Ovary (tissue), 3 donors: ENCODE results near the gene MED13.

Experiments
- EP300 ChIP-seq: sonication (generic); formaldehyde crosslinking; IDR thresholded peaks from one replicate; pipeline ENCODE4 v1.6.1; 2017; ENCODE audit warnings: antibody characterized with exemption
- TF ChIP-seq, protein P1 (sequence below), 3 donors: fragments of 450-650 bp in 2 of 3; fragments of 200-600 bp in 1 of 3; IDR thresholded peaks; one replicate each; pipeline versions ENCODE4 v1.5.1 to v1.8.0; 2016 to 2022; ENCODE audit warnings: antibody characterized with exemption in 3 of 3, mild to moderate bottlenecking in 1 of 3
- donor health status: DM: no; HTN: no; CAD: no.

DNA sequence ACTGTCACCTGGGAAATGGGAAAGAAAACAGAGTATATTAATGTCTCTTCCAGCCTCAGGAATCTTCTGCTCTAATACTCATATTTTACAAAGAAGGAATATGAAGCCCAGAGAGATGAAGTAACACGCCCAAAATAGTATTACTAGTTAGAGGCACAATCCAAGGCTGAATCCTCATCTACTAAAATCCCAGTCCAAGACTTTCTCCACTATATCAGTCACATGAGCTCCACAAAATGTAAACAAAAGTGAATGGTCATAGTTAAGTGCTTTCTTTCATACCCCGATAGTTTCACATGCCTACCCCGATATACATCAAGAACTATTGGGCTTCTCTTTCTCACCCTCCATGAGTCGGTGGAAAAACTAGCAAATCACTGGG lies 138.3 kb downstream of the MED13 start:
- TF ChIP-seq, protein P1, sequence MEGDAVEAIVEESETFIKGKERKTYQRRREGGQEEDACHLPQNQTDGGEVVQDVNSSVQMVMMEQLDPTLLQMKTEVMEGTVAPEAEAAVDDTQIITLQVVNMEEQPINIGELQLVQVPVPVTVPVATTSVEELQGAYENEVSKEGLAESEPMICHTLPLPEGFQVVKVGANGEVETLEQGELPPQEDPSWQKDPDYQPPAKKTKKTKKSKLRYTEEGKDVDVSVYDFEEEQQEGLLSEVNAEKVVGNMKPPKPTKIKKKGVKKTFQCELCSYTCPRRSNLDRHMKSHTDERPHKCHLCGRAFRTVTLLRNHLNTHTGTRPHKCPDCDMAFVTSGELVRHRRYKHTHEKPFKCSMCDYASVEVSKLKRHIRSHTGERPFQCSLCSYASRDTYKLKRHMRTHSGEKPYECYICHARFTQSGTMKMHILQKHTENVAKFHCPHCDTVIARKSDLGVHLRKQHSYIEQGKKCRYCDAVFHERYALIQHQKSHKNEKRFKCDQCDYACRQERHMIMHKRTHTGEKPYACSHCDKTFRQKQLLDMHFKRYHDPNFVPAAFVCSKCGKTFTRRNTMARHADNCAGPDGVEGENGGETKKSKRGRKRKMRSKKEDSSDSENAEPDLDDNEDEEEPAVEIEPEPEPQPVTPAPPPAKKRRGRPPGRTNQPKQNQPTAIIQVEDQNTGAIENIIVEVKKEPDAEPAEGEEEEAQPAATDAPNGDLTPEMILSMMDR (IDR thresholded peaks at IDR 0.05): no peak
- TF ChIP-seq EP300: no peak
